ENCODE measurements around the gene DUSP18. TPM values are rescaled to one million over a fixed set of nuclear protein-coding genes. Genes with fewer than 3 reads are reported as not detected.

Gene DUSP18
- total RNA-seq, 1 donor from 2014 or later = 1.0 TPM

- Histone ChIP-seq H3K4me3 (ENCODE audit: low read length in 3 of 3) (no peak overlapping the region), H3K36me3 (ENCODE audit: control insufficient read depth in 3 of 3, insufficient read depth in 3 of 3, low read length in 3 of 3) (peaks cover 10 to 21% (median 12%) of the 10 kb centered on the region in 3 donors), H3K4me1 (ENCODE audit: control insufficient read depth in 3 of 3, insufficient read depth in 3 of 3, low read length in 3 of 3) (peaks cover 12 to 15% (median 15%) of the 10 kb centered on the region in 3 donors), H3K27me3 (ENCODE audit: control insufficient read depth in 3 of 3, insufficient read depth in 3 of 3, low read length in 3 of 3) (no peaks in the 10 kb centered on the region), H3K27ac (ENCODE audit: low read depth, low read length) (no peak overlapping the region), H3K9ac (ENCODE audit: low read depth in 1 of 3, low read length in 3 of 3) (no peak overlapping the region), H3K9me3 (ENCODE audit: control insufficient read depth in 3 of 3, low read length in 3 of 3) (no peaks in the 10 kb centered on the region)
These were observed 2.4 kb downstream of the DUSP18 start for GRCh38 chr22:30665266-30665665.

GRCh38 chr22:30664798-30665197 is 2.9 kb downstream of the DUSP18 start:
- Histone ChIP-seq H3K4me1 (ENCODE audit: control insufficient read depth in 3 of 3, insufficient read depth in 3 of 3, low read length in 3 of 3) (peaks cover 12 to 15% (median 15%) of the 10 kb centered on the region in 3 donors), H3K9ac (ENCODE audit: low read depth in 1 of 3, low read length in 3 of 3) (no peak overlapping the region), H3K9me3 (ENCODE audit: control insufficient read depth in 3 of 3, low read length in 3 of 3) (no peaks in the 10 kb centered on the region), H3K4me3 (ENCODE audit: low read length in 3 of 3) (no peak overlapping the region), H3K27ac (ENCODE audit: low read depth, low read length) (no peak overlapping the region), H3K36me3 (ENCODE audit: control insufficient read depth in 3 of 3, insufficient read depth in 3 of 3, low read length in 3 of 3) (peaks cover 10 to 21% (median 12%) of the 10 kb centered on the region in 3 donors), H3K27me3 (ENCODE audit: control insufficient read depth in 3 of 3, insufficient read depth in 3 of 3, low read length in 3 of 3) (no peaks in the 10 kb centered on the region)

GRCh38 chr22:30662040-30662439 is 5.6 kb downstream of the DUSP18 start:
- Histone ChIP-seq H3K4me3 (ENCODE audit: low read length in 3 of 3) (no peak overlapping the region), H3K4me1 (ENCODE audit: control insufficient read depth in 3 of 3, insufficient read depth in 3 of 3, low read length in 3 of 3) (peaks cover 1 to 6% (median 3%) of the 10 kb centered on the region in 3 donors), H3K9ac (ENCODE audit: low read depth in 1 of 3, low read length in 3 of 3) (no peak overlapping the region), H3K27ac (ENCODE audit: low read depth, low read length) (no peak overlapping the region), H3K36me3 (ENCODE audit: control insufficient read depth in 3 of 3, insufficient read depth in 3 of 3, low read length in 3 of 3) (peaks cover 10 to 21% (median 12%) of the 10 kb centered on the region in 3 donors), H3K27me3 (ENCODE audit: control insufficient read depth in 3 of 3, insufficient read depth in 3 of 3, low read length in 3 of 3) (no peaks in the 10 kb centered on the region), H3K9me3 (ENCODE audit: control insufficient read depth in 3 of 3, low read length in 3 of 3) (no peaks in the 10 kb centered on the region)

- Histone ChIP-seq H3K4me1 (ENCODE audit: control insufficient read depth in 3 of 3, insufficient read depth in 3 of 3, low read length in 3 of 3) (peaks cover 0 to 3% (median 2%) of the 10 kb centered on the region in 3 donors), H3K27ac (ENCODE audit: low read depth, low read length) (no peak overlapping the region), H3K9ac (ENCODE audit: low read depth in 1 of 3, low read length in 3 of 3) (no peak overlapping the region), H3K4me3 (ENCODE audit: low read length in 3 of 3) (no peak overlapping the region), H3K9me3 (ENCODE audit: control insufficient read depth in 3 of 3, low read length in 3 of 3) (no peaks in the 10 kb centered on the region), H3K27me3 (ENCODE audit: control insufficient read depth in 3 of 3, insufficient read depth in 3 of 3, low read length in 3 of 3) (no peaks in the 10 kb centered on the region), H3K36me3 (ENCODE audit: control insufficient read depth in 3 of 3, insufficient read depth in 3 of 3, low read length in 3 of 3) (peaks cover 0 to 3% (median 0%) of the 10 kb centered on the region in 3 donors)
These were observed 12.1 kb downstream of the DUSP18 start for GRCh38 chr22:30655532-30655931.

- Histone ChIP-seq H3K36me3 (ENCODE audit: control insufficient read depth in 3 of 3, insufficient read depth in 3 of 3, low read length in 3 of 3) (peaks cover 0 to 3% (median 0%) of the 10 kb centered on the region in 3 donors), H3K27me3 (ENCODE audit: control insufficient read depth in 3 of 3, insufficient read depth in 3 of 3, low read length in 3 of 3) (no peaks in the 10 kb centered on the region), H3K9me3 (ENCODE audit: control insufficient read depth in 3 of 3, low read length in 3 of 3) (no peaks in the 10 kb centered on the region), H3K4me1 (ENCODE audit: control insufficient read depth in 3 of 3, insufficient read depth in 3 of 3, low read length in 3 of 3) (peaks cover 0 to 10% (median 7%) of the 10 kb centered on the region in 3 donors), H3K9ac (ENCODE audit: low read depth in 1 of 3, low read length in 3 of 3) (no peak overlapping the region), H3K27ac (ENCODE audit: low read depth, low read length) (no peak overlapping the region), H3K4me3 (ENCODE audit: low read length in 3 of 3) (no peak overlapping the region)
These were observed 13.3 kb downstream of the DUSP18 start for GRCh38 chr22:30654361-30654760.

- H3K27me3 ChIP-seq (ENCODE audit: control insufficient read depth in 3 of 3, insufficient read depth in 3 of 3, low read length in 3 of 3) = no peaks in the 10 kb centered on the region
- H3K4me3 ChIP-seq (ENCODE audit: low read length in 3 of 3) = no peak overlapping the region
- H3K36me3 ChIP-seq (ENCODE audit: control insufficient read depth in 3 of 3, insufficient read depth in 3 of 3, low read length in 3 of 3) = peaks cover under 1 to 3% (median 1%) of the 10 kb centered on the region in 3 donors
- no peak overlapping the region for H3K9ac ChIP-seq (ENCODE audit: low read depth in 1 of 3, low read length in 3 of 3)
- no peak overlapping the region for H3K27ac ChIP-seq (ENCODE audit: low read depth, low read length)
- peaks cover 0 to 16% (median 8%) of the 10 kb centered on the region in 3 donors for H3K4me1 ChIP-seq (ENCODE audit: control insufficient read depth in 3 of 3, insufficient read depth in 3 of 3, low read length in 3 of 3)
- H3K9me3 ChIP-seq (ENCODE audit: control insufficient read depth in 3 of 3, low read length in 3 of 3) = no peaks in the 10 kb centered on the region
These were observed 14.8 kb downstream of the DUSP18 start for GRCh38 chr22:30652852-30653251.

GRCh38 chr22:30650508-30651116 is 17.1 kb downstream of the DUSP18 start:
- no peak overlapping the region for H3K27ac ChIP-seq (ENCODE audit: low read depth, low read length)

GRCh38 chr22:30649430-30650007 is 18.2 kb downstream of the DUSP18 start:
- H3K9ac ChIP-seq (ENCODE audit: low read depth in 1 of 3, low read length in 3 of 3) = no peak overlapping the region
- H3K27ac ChIP-seq (ENCODE audit: low read depth, low read length) = no peak overlapping the region
- H3K9me3 ChIP-seq (ENCODE audit: control insufficient read depth in 3 of 3, low read length in 3 of 3) = no peaks in the 10 kb centered on the region

More at GRCh38 chr22:30650508-30651116, 17.1 kb downstream of the DUSP18 start:
- Histone ChIP-seq H3K4me1 (ENCODE audit: control insufficient read depth in 3 of 3, insufficient read depth in 3 of 3, low read length in 3 of 3) (peaks cover 0 to 20% (median 8%) of the 10 kb centered on the region in 3 donors), H3K9me3 (ENCODE audit: control insufficient read depth in 3 of 3, low read length in 3 of 3) (no peaks in the 10 kb centered on the region), H3K9ac (ENCODE audit: low read depth in 1 of 3, low read length in 3 of 3) (no peak overlapping the region), H3K36me3 (ENCODE audit: control insufficient read depth in 3 of 3, insufficient read depth in 3 of 3, low read length in 3 of 3) (peaks cover 3 to 13% (median 12%) of the 10 kb centered on the region in 3 donors), H3K4me3 (ENCODE audit: low read length in 3 of 3) (no peak overlapping the region), H3K27me3 (ENCODE audit: control insufficient read depth in 3 of 3, insufficient read depth in 3 of 3, low read length in 3 of 3) (no peaks in the 10 kb centered on the region)

GRCh38 chr22:30648825-30649224 is 18.9 kb downstream of the DUSP18 start:
- H3K27me3 ChIP-seq (ENCODE audit: control insufficient read depth in 3 of 3, insufficient read depth in 3 of 3, low read length in 3 of 3) = no peaks in the 10 kb centered on the region
- peaks cover 3 to 13% (median 9%) of the 10 kb centered on the region in 3 donors for H3K36me3 ChIP-seq (ENCODE audit: control insufficient read depth in 3 of 3, insufficient read depth in 3 of 3, low read length in 3 of 3)
- H3K9ac ChIP-seq (ENCODE audit: low read depth in 1 of 3, low read length in 3 of 3) = no peak overlapping the region
- no peak overlapping the region for H3K27ac ChIP-seq (ENCODE audit: low read depth, low read length)
- no peaks in the 10 kb centered on the region for H3K9me3 ChIP-seq (ENCODE audit: control insufficient read depth in 3 of 3, low read length in 3 of 3)
- H3K4me3 ChIP-seq (ENCODE audit: low read length in 3 of 3) = no peak overlapping the region
- peaks cover 7 to 25% (median 15%) of the 10 kb centered on the region in 3 donors for H3K4me1 ChIP-seq (ENCODE audit: control insufficient read depth in 3 of 3, insufficient read depth in 3 of 3, low read length in 3 of 3)

More at GRCh38 chr22:30649430-30650007, 18.2 kb downstream of the DUSP18 start:
- H3K27me3 ChIP-seq (ENCODE audit: control insufficient read depth in 3 of 3, insufficient read depth in 3 of 3, low read length in 3 of 3) = no peaks in the 10 kb centered on the region
- H3K4me1 ChIP-seq (ENCODE audit: control insufficient read depth in 3 of 3, insufficient read depth in 3 of 3, low read length in 3 of 3) = peaks cover under 1 to 20% (median 8%) of the 10 kb centered on the region in 3 donors
- peaks cover 3 to 13% (median 12%) of the 10 kb centered on the region in 3 donors for H3K36me3 ChIP-seq (ENCODE audit: control insufficient read depth in 3 of 3, insufficient read depth in 3 of 3, low read length in 3 of 3)
- no peak overlapping the region for H3K4me3 ChIP-seq (ENCODE audit: low read length in 3 of 3)

GRCh38 chr22:30647536-30647935 is 20.1 kb downstream of the DUSP18 start:
- Histone ChIP-seq H3K9me3 (ENCODE audit: control insufficient read depth in 3 of 3, low read length in 3 of 3) (no peaks in the 10 kb centered on the region), H3K27me3 (ENCODE audit: control insufficient read depth in 3 of 3, insufficient read depth in 3 of 3, low read length in 3 of 3) (no peaks in the 10 kb centered on the region), H3K36me3 (ENCODE audit: control insufficient read depth in 3 of 3, insufficient read depth in 3 of 3, low read length in 3 of 3) (peaks cover 3 to 13% (median 9%) of the 10 kb centered on the region in 3 donors), H3K4me1 (ENCODE audit: control insufficient read depth in 3 of 3, insufficient read depth in 3 of 3, low read length in 3 of 3) (peaks cover 17 to 36% (median 25%) of the 10 kb centered on the region in 3 donors), H3K4me3 (ENCODE audit: low read length in 3 of 3) (no peak overlapping the region), H3K27ac (ENCODE audit: low read depth, low read length) (no peak overlapping the region), H3K9ac (ENCODE audit: low read depth in 1 of 3, low read length in 3 of 3) (no peak overlapping the region)

All from skeletal muscle tissue (tissue), 4 donors.